Activated CD4-positive, alpha-beta T cell treated with anti-CD3 and anti-CD28 coated beads, Interleukin-2, amount 10 ng/mL, durations not matched to agents 24 days and 14 days (primary cell): Measurements from ENCODE around the gene SORT1. TPM values are rescaled to one million over a fixed set of nuclear protein-coding genes. Genes with fewer than 3 reads are reported as not detected.
A peak's percentile ranks its signal among the peaks of the same experiment; 100 is the strongest.
"Not testable (repeated sequence)": the region's sequence is repeated elsewhere in the genome, so short reads cannot be mapped to it uniquely, and the experiment has no call there.

Experiments used
- DNase-seq: peaks from one replicate; pipeline ENCODE4 v3.0.0; 2022
- H3K27ac Mint-ChIP-seq: one replicate; pipeline ENCODE4 v1.8.0; 2022; ENCODE audit warnings: mild to moderate bottlenecking, mixed read lengths
- H3K27me3 Mint-ChIP-seq: one replicate; pipeline ENCODE4 v1.8.0; 2022; ENCODE audit warnings: mixed read lengths
- H3K36me3 Mint-ChIP-seq: one replicate; pipeline ENCODE4 v1.8.0; 2022; ENCODE audit warnings: low read depth, mild to moderate bottlenecking, mixed read lengths
- H3K4me1 Mint-ChIP-seq: one replicate; pipeline ENCODE4 v1.8.0; 2021; ENCODE audit warnings: mixed read lengths
- H3K4me3 Mint-ChIP-seq: one replicate; pipeline ENCODE4 v1.8.0; 2022; ENCODE audit warnings: mild to moderate bottlenecking, moderate library complexity, mixed read lengths
- H3K9me3 Mint-ChIP-seq: one replicate; pipeline ENCODE4 v1.8.0; 2021; ENCODE audit warnings: mixed read lengths
- intact Hi-C: fragments of 100-400 bp; cut with micrococcal nuclease; formaldehyde crosslinking; loops from one replicate; pipeline ENCODE4 v1.15.1; 2023
- total RNA-seq: library from RNA; stranded (reverse); gene quantifications from 2 replicates; pipeline ENCODE4 v1.2.3, GENCODE V29; 2022

Gene SORT1
- total RNA-seq = 1.2 and 1.4 TPM in 2 replicates

DNA sequence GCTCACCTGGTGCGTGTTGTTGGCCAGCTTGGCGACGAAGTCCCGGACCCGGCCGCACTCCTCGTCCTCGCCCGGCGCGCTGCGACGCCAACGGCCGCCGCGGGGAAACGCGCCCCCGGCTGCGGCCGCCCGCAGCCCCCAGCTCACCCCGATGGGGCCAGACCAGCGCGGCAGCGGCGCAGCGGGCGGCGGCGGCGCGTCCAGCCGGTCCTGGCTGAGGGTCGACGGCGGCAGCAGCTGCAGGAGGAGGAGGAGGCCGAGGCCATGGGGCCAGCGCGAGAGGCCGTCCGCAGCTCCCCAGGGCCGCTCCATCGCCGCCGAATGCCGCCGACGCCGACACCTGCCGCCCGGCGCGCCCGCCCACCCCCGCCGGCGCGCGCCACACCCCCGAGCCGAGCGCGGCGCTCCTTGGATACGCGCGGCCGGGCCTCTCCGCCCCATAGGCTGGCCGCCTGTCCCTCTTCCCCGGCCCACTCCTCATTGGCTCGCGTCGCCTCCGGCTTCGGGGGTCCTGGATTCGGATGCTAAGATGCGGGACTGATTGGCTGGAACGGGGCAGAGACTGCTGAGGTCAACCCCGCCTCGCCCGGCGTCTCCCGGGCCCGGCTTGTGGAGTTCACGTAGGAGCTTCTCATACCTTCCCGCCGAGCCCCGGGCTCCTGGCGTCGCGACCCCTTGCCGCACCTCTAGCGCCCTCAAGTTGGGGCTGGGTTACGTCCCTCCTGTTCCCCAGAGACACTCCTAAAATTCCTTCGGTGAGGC lies at the start of gene SORT1:
Gene SORT1, minus strand, starts transcription at position 338 of the 762 bp plus-strand sequence. Its CDS starts 26 bp downstream, at position 312.
- Mint-ChIP-seq H3K9me3 (no peaks in the 10 kb centered on the region), H3K4me3 (peak within 1 kb of the TSS; percentile 85), H3K36me3 (peaks cover 21% of the 10 kb centered on the region), H3K4me1 (peaks cover 11% of the 10 kb centered on the region), H3K27ac (no peak within 1 kb of the TSS), H3K27me3 (peaks cover 48% of the 10 kb centered on the region)
- peak; percentile 87 for DNase-seq
- intact Hi-C loops = loop anchor here (5.0 kb wide), 1 partner anchor 45 kb away; no protein-coding TSS in a partner anchor

- H3K9me3 Mint-ChIP-seq, H3K27ac Mint-ChIP-seq, H3K4me3 Mint-ChIP-seq, H3K4me1 Mint-ChIP-seq, H3K36me3 Mint-ChIP-seq, DNase-seq, intact Hi-C loops: not testable (repeated sequence)
- peaks cover 35% of the 10 kb centered on the region for H3K27me3 Mint-ChIP-seq
These were observed 48.4 kb upstream of the SORT1 start for GRCh38 chr1:109445949-109446695.

GRCh38 chr1:109444346-109444745 lies 46.6 kb upstream of the SORT1 start:
- Mint-ChIP-seq H3K27ac (no peak overlapping the region), H3K4me1 (peaks cover 2% of the 10 kb centered on the region), H3K4me3 (no peak overlapping the region), H3K36me3 (no peaks in the 10 kb centered on the region), H3K27me3 (peaks cover 21% of the 10 kb centered on the region), H3K9me3 (no peaks in the 10 kb centered on the region)
- DNase-seq = no peak
- intact Hi-C loops = no loop called here

- peaks cover 2% of the 10 kb centered on the region for H3K4me1 Mint-ChIP-seq
- no peaks in the 10 kb centered on the region for H3K36me3 Mint-ChIP-seq
These were observed 45.8 kb upstream of the SORT1 start for GRCh38 chr1:109443476-109443875.

DNA sequence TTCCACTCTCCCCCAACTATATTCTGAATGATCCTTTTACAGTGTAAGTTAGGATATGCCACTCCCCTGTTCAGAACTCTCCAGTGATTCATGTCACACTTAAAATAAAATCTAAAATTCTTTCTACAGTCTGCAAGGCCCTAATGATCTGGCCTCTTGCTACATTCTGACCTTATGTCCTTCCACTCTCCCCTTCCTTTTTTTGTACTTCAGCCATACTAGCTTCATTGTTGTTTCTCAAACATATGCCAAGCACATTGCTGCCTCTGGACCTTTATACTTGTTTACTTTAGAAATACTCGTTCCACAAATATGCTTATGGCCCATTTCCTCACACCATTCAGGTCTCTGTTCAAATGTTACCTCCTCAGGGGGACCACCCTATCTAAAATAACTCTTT lies 43.4 kb upstream of the SORT1 start:
- Mint-ChIP-seq H3K9me3 (no peaks in the 10 kb centered on the region), H3K4me1 (no peaks in the 10 kb centered on the region), H3K27me3 (peaks cover 10% of the 10 kb centered on the region), H3K36me3 (no peaks in the 10 kb centered on the region), H3K27ac (no peak overlapping the region), H3K4me3 (no peak overlapping the region)
- intact Hi-C loops = no loop called here
- DNase-seq = no peak

More at GRCh38 chr1:109443476-109443875, 45.8 kb upstream of the SORT1 start:
- DNase-seq = no peak
- intact Hi-C loops = no loop called here
- Mint-ChIP-seq H3K9me3 (no peaks in the 10 kb centered on the region), H3K4me3 (no peak overlapping the region), H3K27me3 (peaks cover 20% of the 10 kb centered on the region), H3K27ac (no peak overlapping the region)

DNA sequence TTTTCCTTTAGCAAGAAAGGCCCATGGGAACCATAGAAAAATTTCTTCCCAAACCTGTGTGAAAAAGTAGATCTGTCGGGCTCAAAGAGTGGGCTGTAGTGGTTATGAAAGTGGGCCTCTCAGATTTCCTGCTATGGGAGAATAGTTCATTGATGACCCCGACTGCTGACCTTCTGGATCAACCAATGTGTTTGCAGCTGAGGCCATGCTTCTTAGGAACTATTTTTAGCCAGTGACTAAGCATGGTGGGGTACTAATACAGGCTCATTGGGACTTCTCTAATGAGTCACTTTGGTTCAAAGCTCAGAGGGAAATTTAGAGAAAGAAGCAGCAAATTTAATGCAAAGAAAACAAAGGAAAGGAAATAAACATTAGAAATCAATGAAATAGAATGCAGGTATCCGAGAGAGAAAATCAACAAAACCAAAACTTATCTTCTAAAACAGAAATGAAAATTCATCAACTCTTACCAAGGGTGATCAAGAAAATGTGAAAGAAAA lies 41.1 kb upstream of the SORT1 start:
- intact Hi-C loops = no loop called here
- Mint-ChIP-seq H3K4me3 (no peak overlapping the region), H3K4me1 (no peaks in the 10 kb centered on the region), H3K9me3 (no peaks in the 10 kb centered on the region), H3K27ac (no peak overlapping the region), H3K27me3 (peaks cover 2% of the 10 kb centered on the region), H3K36me3 (no peaks in the 10 kb centered on the region)
- DNase-seq = no peak

DNA sequence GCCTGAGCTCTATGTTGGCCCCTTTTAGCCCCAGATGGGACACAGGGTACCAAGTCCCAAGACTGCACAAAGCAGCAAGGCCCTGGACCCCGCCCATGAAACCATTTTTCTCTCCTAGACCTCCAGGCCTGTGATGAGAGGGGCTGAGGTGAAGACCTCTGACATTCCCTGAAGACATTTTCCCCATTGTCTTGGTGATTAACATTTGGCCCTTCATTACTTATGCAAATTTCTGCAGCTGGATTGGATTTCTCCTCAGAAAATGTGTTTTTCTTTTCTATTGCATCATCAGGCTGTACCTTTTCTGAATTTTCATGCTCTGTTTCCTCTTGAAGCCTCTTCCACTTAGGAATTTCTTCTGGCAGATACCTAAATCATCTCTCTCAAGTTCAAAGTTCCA lies 36.8 kb upstream of the SORT1 start:
- intact Hi-C loops = no loop called here
- Mint-ChIP-seq H3K36me3 (no peaks in the 10 kb centered on the region), H3K9me3 (no peaks in the 10 kb centered on the region), H3K27me3 (peaks cover 2% of the 10 kb centered on the region), H3K27ac (no peak overlapping the region), H3K4me3 (no peak overlapping the region), H3K4me1 (no peaks in the 10 kb centered on the region)
- DNase-seq = no peak

- no peak for DNase-seq
- intact Hi-C loops = no loop called here
- H3K36me3 Mint-ChIP-seq = peaks cover 1% of the 10 kb centered on the region
- peaks cover 3% of the 10 kb centered on the region for H3K27me3 Mint-ChIP-seq
- no peak overlapping the region for H3K4me3 Mint-ChIP-seq
- H3K27ac Mint-ChIP-seq = no peak overlapping the region
- no peaks in the 10 kb centered on the region for H3K9me3 Mint-ChIP-seq
- H3K4me1 Mint-ChIP-seq = peaks cover 3% of the 10 kb centered on the region
These were observed 35.6 kb upstream of the SORT1 start for GRCh38 chr1:109433322-109433721.

DNA sequence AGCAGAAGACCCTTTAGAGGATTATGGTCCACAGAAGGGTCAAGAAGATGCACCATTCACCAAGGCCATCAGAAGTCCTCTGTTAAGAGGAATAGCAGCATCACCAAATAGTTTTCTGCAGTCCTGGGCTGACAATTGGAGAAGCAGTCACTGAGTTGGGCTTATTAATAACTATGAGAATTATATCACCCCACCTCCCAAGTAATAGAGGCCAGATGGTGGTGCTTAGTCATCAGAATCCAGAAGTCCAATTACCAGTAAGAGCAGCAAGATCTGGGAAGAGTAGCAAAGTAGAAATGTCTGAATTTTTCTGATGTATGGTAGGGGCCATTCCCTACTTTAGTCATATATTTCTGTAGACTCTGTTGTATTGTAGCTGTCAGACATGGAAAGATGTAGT lies 34.6 kb upstream of the SORT1 start:
- H3K9me3 Mint-ChIP-seq = no peaks in the 10 kb centered on the region
- H3K4me1 Mint-ChIP-seq = peaks cover 4% of the 10 kb centered on the region
- peaks cover 1% of the 10 kb centered on the region for H3K36me3 Mint-ChIP-seq
- H3K4me3 Mint-ChIP-seq = no peak overlapping the region
- DNase-seq = no peak
- H3K27me3 Mint-ChIP-seq = peaks cover 3% of the 10 kb centered on the region
- intact Hi-C loops = no loop called here
- no peak overlapping the region for H3K27ac Mint-ChIP-seq

GRCh38 chr1:109427171-109427467 lies 29.4 kb upstream of the SORT1 start:
- intact Hi-C loops = loop anchor here (5.0 kb wide), 4 partner anchors 120 to 910 kb away; partner anchors contain the start of genes AMPD2, GNAI3, GNAT2 and RBM15
- Mint-ChIP-seq H3K27me3 (peaks cover 2% of the 10 kb centered on the region), H3K9me3 (no peaks in the 10 kb centered on the region), H3K36me3 (peaks cover 26% of the 10 kb centered on the region), H3K4me3 (peak overlapping the region; percentile 94), H3K4me1 (peaks cover 24% of the 10 kb centered on the region), H3K27ac (peak overlapping the region; percentile 97)
- DNase-seq = no peak

GRCh38 chr1:109426281-109427170 lies 28.8 kb upstream of the SORT1 start, which contains the start of gene PSMA5:
TSS of gene PSMA5 (minus strand) at chr1:109426448. CDS start at chr1:109426330, 118 bp downstream.
- H3K27me3 Mint-ChIP-seq = peaks cover 2% of the 10 kb centered on the region
- no peaks in the 10 kb centered on the region for H3K9me3 Mint-ChIP-seq
- peak; percentile 98 for DNase-seq
- H3K4me1 Mint-ChIP-seq = peaks cover 27% of the 10 kb centered on the region
- intact Hi-C loops = loop anchor here (1.0 to 5.0 kb wide), 8 partner anchors 57 to 911 kb away; partner anchors contain the start of genes AMPD2, ATXN7L2, GNAI3 and GNAT2
- H3K4me3 Mint-ChIP-seq = peak within 1 kb of the TSS; percentile 94
- peaks cover 29% of the 10 kb centered on the region for H3K36me3 Mint-ChIP-seq
- H3K27ac Mint-ChIP-seq = peak within 1 kb of the TSS; percentile 97

GRCh38 chr1:109425391-109426280 lies 27.9 kb upstream of the SORT1 start:
- H3K4me3 Mint-ChIP-seq = peak overlapping the region; percentile 94
- intact Hi-C loops = loop anchor here (1.0 to 5.0 kb wide), 8 partner anchors 58 to 912 kb away; partner anchors contain the start of genes AMPD2, ATXN7L2, GNAI3 and GNAT2
- DNase-seq = peak; percentile 88
- H3K4me1 Mint-ChIP-seq = peaks cover 27% of the 10 kb centered on the region
- H3K36me3 Mint-ChIP-seq = peaks cover 36% of the 10 kb centered on the region
- peaks cover 2% of the 10 kb centered on the region for H3K27me3 Mint-ChIP-seq
- peak overlapping the region; percentile 97 for H3K27ac Mint-ChIP-seq
- no peaks in the 10 kb centered on the region for H3K9me3 Mint-ChIP-seq
